GM23338 (cell line): ENCODE measurements around the gene CAPNS2.

Experiments
- EZH2phosphoT487 ChIP-seq: fragments of 200-600 bp; sonication (generic); IDR thresholded peaks from one replicate; pipeline ENCODE4 v1.8.1; 2018; ENCODE audit warnings: antibody characterized with exemption; ENCODE audit not compliant: unreplicated experiment
- ZNF462 ChIP-seq: fragments of 250-450 bp; sonication (Bioruptor Pico); IDR thresholded peaks from 2 replicates; pipeline ENCODE4 v1.5.0; 2020; ENCODE audit warnings: mild to moderate bottlenecking, moderate library complexity

GRCh38 chr16:55534756-55535155, 31.7 kb upstream of the CAPNS2 start:
- TF ChIP-seq ZNF462 (CRISPR knock-in tag) (no peak), EZH2phosphoT487 (no peak)
